ENCODE measurements around the gene TADA2A. TPM values are rescaled to one million over a fixed set of nuclear protein-coding genes. Genes with fewer than 3 reads are reported as not detected.

The TADA2A gene
- total RNA-seq, 2 donors from 2014 or later, result 26.9 to 31.6 TPM

- Histone ChIP-seq H3K9me3 (ENCODE audit: control insufficient read depth, low read length) (no peaks in the 10 kb centered on the region), H3K9ac (ENCODE audit: extremely low read depth, low read length, poor library complexity, severe bottlenecking) (no peak overlapping the region), H3K4me3 (ENCODE audit: low read length) (no peak overlapping the region), H3K4me1 (ENCODE audit: control insufficient read depth, insufficient read depth, low read length) (no peaks in the 10 kb centered on the region), H3K36me3 (ENCODE audit: control insufficient read depth, insufficient read depth, low read length) (peaks cover 53% of the 10 kb centered on the region), H3K27ac (ENCODE audit: low read depth, low read length) (no peak overlapping the region), H3K27me3 (ENCODE audit: control insufficient read depth, insufficient read depth, low read length, poor library complexity, severe bottlenecking) (no peaks in the 10 kb centered on the region)
- WGBS, 2 experiments (ENCODE audit: insufficient coverage in 1 of 2, insufficient read length in 1 of 2), result 91 to 96% methylated on average over 3 of the region's 3 CpGs
- no peak overlapping the region for H3K27ac Mint-ChIP-seq
- no peak overlapping the region for H3K4me3 Mint-ChIP-seq
- no peaks in the 10 kb centered on the region for H3K9me3 Mint-ChIP-seq
- H3K4me1 Mint-ChIP-seq, result no peaks in the 10 kb centered on the region
- no peak for TF ChIP-seq CTCF (conservative IDR thresholded peaks at IDR 0.05)
- peaks cover 36% of the 10 kb centered on the region for H3K36me3 Mint-ChIP-seq (ENCODE audit: low read depth)
- DNase-seq, result no peak
- H3K27me3 Mint-ChIP-seq (ENCODE audit: insufficient read depth), result no peaks in the 10 kb centered on the region
Measured at GRCh38 chr17:37461668-37462067, 55.0 kb downstream of the TADA2A start.

- Mint-ChIP-seq H3K27ac (no peak overlapping the region), H3K4me1 (no peaks in the 10 kb centered on the region), H3K27me3 (ENCODE audit: insufficient read depth) (no peaks in the 10 kb centered on the region), H3K4me3 (no peak overlapping the region), H3K9me3 (no peaks in the 10 kb centered on the region), H3K36me3 (ENCODE audit: low read depth) (peaks cover 41% of the 10 kb centered on the region)
- Histone ChIP-seq H3K4me3 (ENCODE audit: low read length) (no peak overlapping the region), H3K9me3 (ENCODE audit: control insufficient read depth, low read length) (no peaks in the 10 kb centered on the region), H3K27me3 (ENCODE audit: control insufficient read depth, insufficient read depth, low read length, poor library complexity, severe bottlenecking) (no peaks in the 10 kb centered on the region), H3K4me1 (ENCODE audit: control insufficient read depth, insufficient read depth, low read length) (no peaks in the 10 kb centered on the region), H3K9ac (ENCODE audit: extremely low read depth, low read length, poor library complexity, severe bottlenecking) (no peak overlapping the region), H3K36me3 (ENCODE audit: control insufficient read depth, insufficient read depth, low read length) (peaks cover 56% of the 10 kb centered on the region), H3K27ac (ENCODE audit: low read depth, low read length) (no peak overlapping the region)
- 94 to 100% methylated on average over 1 to 3 of the region's 5 CpGs for WGBS, 2 experiments (ENCODE audit: insufficient coverage in 1 of 2, insufficient read length in 1 of 2)
- TF ChIP-seq CTCF (conservative IDR thresholded peaks at IDR 0.05), result no peak
- no peak for DNase-seq
Measured at GRCh38 chr17:37462492-37462891, 55.8 kb downstream of the TADA2A start.

- no peaks in the 10 kb centered on the region for H3K4me1 ChIP-seq (ENCODE audit: control insufficient read depth, insufficient read depth, low read length)
- 92 to 94% methylated on average over 2 to 3 of the region's 3 CpGs for WGBS, 2 experiments (ENCODE audit: insufficient coverage in 1 of 2, insufficient read length in 1 of 2)
Measured at GRCh38 chr17:37463039-37463438, 56.4 kb downstream of the TADA2A start.

More at GRCh38 chr17:37463039-37463438, 56.4 kb downstream of the TADA2A start:
- no peaks in the 10 kb centered on the region for H3K27me3 Mint-ChIP-seq (ENCODE audit: insufficient read depth)
- no peak overlapping the region for H3K4me3 Mint-ChIP-seq
- no peak overlapping the region for H3K9ac ChIP-seq (ENCODE audit: extremely low read depth, low read length, poor library complexity, severe bottlenecking)
- no peak for DNase-seq
- H3K27ac ChIP-seq (ENCODE audit: low read depth, low read length), result no peak overlapping the region
- no peak overlapping the region for H3K4me3 ChIP-seq (ENCODE audit: low read length)
- H3K27ac Mint-ChIP-seq, result no peak overlapping the region
- peaks cover 59% of the 10 kb centered on the region for H3K36me3 ChIP-seq (ENCODE audit: control insufficient read depth, insufficient read depth, low read length)
- H3K4me1 Mint-ChIP-seq, result no peaks in the 10 kb centered on the region
- no peak for TF ChIP-seq CTCF (conservative IDR thresholded peaks at IDR 0.05)
- H3K9me3 ChIP-seq (ENCODE audit: control insufficient read depth, low read length), result no peaks in the 10 kb centered on the region
- H3K36me3 Mint-ChIP-seq (ENCODE audit: low read depth), result peaks cover 41% of the 10 kb centered on the region
- H3K27me3 ChIP-seq (ENCODE audit: control insufficient read depth, insufficient read depth, low read length, poor library complexity, severe bottlenecking), result no peaks in the 10 kb centered on the region
- no peaks in the 10 kb centered on the region for H3K9me3 Mint-ChIP-seq
